Activated CD4-positive, alpha-beta T cell treated with anti-CD3 and anti-CD28 coated beads, Interleukin-2, amount 50 U/mL, for 1 hour (primary cell): ENCODE results near the gene B3GNT5.

ENCODE experiments used
- DNase-seq: peaks from one replicate; pipeline ENCODE4 v3.0.0-alpha.2; 2020

B3GNT5 gene

DNA sequence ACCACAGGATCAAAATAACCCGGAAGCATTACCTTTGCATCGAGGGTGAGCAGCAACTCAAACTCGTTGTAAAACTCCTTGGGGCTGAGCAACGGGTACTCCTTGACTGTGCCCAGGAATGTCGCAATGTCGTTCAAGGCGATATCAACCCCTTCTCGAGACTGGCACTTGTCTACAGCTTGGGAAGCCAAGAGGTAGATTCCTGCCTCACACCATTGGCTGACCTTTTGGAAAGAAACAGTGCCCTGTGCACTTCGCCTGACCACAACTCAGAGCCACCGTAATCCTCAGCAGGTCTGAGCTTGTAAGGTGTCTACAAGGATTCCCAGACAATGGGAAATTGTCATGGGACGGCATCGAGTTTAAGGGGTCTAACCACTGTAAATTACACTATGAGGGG is 43.9 kb downstream of the B3GNT5 start:
- no peak for DNase-seq

DNA sequence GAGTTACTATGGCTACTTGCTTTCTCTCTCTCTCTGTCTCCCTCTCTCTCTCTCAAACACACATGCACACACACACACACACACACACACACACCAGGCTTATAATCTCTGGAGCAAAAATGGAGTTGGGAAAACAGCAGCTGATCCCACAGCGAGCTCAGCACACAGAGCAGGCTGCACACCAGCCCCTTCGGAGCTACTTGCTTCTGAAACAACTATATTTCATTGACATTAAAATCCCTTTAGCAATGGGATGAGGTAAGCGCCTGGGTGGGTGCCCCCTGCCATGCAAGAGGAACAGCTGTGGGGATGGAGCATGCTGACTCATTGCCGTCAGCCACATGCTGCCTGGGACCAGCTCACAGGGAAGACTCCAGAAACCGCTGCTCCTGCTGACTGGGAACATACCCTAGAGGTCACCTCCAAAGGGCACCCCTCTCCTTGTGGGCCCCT is 45.7 kb downstream of the B3GNT5 start:
- DNase-seq: no peak

DNA sequence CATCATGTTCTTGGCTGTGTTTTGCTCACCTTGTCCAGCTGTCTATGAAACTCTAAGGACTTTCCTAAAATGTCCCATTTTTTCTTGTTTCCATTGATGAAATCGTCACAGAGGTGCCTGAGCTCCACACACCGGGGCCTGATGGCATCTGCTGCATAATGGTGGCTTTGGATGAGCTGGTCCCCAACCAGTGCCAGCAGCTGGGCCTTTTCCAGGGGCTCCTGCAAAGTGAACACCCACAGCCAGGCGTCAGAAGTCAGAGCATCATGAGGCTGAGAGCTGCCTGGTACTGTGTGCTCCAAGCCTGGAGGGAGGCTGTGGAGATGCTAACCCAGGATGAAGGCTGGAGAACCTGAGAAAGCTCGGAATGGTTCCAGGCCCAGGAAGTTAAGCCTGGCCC is 46.9 kb downstream of the B3GNT5 start:
- DNase-seq: no peak

DNA sequence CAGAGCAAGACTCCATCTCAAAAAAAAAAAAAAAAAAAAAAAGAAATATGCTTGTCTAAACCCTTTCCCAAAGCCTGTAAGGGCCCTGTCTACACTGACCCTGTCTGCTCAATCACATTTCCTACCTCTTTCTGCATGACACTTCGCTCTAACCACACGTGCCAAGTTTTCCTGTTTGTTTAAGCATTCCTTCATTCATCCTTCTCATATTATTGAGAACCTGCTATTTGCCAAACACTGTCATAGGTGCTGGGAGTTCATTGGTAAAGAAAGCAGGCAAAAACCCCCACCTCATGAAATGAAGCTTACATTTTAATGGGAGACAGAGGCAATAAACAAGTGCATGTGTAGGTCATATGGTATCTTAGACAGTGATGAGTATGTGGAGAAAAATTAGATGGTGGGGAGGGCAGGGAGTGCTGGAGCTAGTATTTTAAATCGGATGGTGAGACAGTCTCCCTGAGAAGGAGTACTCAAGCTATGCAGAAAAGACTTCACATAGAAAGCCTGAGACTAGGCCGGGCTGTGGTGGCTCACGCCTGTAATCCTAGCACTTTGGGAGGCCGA is 48.0 kb downstream of the B3GNT5 start:
- no peak for DNase-seq

DNA sequence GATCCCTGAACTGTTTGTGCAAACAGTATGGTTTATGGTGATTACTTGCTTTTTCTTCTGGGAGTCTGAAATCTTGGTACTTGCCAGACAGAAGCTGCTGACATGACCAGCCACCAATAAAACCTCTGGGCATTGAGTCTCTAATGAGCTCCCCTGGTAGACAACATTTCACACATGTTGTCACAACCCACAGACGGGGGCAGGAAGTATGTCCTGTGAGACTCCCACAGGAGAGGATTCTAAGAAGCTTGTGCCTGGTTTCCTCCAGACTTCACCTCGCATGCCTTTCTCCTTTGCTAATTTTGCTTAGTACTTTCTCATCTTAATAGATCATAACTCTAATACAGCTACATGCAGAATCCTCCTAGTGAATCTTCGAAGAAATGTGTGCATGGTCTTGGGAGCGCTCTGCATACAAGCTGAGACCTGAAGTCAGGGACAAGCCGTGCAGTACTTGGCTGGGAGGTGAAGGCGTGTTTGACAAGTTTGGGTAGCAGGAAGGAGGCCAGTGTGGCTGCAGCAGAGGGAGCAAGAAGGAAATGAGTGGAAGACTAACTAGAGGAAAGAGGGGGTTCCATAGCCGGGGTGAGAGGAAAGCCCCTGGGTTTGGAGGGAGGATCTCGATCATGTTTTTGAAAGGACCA is 49.0 kb downstream of the B3GNT5 start:
- no peak for DNase-seq

DNA sequence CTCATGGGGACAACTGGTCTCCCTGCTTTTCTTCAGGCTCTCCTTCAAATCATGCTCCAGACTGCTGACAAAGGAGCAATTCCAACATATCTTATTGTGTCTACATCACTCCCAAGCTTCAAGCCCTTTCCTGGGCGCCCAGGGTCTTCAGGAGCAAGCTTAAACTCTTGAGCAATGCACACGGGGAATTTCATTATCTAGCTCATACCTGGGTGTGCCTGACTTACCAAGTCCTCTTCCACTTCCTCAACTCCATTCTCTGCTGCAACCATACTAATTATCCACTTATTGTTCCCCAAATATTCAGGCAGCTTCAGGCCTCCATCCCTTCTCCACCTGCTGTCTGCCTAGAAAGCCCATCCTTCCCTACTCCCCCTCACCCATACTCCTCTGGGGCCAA is 50.6 kb downstream of the B3GNT5 start:
- DNase-seq: no peak

DNA sequence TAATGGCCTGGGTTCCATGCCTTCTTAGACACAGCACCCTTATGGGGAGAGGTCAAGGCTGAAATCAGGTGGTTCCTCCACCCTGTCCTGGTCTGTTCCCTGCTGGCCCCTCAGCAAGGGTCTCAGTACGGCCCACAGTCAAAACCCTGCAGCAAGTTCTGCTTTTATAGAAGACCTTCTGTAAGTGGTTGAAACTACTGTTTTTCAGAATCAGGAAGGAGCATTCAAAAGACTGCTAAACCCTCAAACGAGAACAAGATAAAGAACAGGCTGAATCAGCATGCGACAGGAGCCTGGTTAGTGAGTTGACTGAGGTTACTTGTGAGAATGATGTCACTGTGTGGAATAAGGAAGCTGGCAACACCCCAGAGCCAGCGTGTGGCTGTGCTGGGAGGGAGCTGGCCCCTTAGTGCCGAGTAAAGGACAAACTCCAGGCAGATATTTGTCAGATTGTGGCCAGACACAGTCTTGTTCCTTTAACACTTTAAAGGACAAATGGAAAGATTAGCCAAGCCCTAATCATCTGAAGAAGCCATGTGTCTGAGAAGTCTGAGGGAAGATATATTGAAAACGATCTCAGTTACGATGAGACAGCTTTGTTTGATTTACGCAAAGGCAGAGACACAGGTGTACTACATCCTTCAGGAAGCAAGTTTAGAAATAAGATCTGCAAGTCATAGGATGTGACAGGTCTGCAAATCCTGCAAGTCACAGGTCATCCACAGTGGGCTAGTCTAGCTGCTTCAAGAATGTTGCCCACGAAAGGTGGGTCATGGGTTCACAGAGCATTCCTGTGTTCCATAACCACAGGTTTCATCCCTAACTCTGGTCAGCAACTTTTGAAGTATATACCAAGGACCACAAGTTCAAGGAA is 54.0 kb downstream of the B3GNT5 start:
- DNase-seq: no peak

DNA sequence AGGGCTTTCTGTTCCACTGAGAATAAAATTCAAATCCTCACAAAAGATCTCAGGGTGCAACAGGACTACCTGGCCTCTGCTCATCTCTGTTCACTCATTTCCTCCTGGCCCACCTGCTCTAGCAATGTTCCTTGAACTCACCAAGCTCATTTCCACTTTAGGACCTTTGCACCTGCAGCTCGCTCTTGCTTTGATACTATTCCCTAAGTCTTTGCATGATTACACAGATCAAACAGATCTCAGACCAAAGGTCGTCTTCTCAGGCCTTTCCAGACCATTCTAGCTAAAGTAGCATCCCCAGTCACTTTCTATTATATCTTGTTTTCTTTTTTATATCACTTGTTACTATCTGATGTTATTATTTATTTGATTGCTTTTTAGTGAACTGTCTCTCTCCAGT is 54.7 kb downstream of the B3GNT5 start:
- DNase-seq: no peak

DNA sequence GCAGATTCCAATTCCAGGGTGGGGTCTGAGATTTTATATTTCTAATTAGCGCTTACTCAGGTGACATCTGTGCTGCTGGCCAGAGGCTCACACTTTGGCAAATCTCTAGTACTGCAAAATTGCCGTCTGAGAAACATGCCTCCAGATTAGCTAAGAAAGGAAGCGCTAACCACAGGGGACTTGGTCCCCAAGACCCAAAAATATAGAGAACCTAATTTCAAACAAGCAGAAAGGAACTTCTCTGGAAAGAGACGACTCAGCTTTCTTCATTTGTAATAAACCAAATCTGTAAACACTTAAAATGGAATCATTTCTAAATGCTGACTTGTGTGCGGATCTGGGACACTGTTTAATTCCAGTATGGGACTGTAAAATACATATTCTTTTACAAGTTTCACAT is 55.7 kb downstream of the B3GNT5 start:
- no peak for DNase-seq

DNA sequence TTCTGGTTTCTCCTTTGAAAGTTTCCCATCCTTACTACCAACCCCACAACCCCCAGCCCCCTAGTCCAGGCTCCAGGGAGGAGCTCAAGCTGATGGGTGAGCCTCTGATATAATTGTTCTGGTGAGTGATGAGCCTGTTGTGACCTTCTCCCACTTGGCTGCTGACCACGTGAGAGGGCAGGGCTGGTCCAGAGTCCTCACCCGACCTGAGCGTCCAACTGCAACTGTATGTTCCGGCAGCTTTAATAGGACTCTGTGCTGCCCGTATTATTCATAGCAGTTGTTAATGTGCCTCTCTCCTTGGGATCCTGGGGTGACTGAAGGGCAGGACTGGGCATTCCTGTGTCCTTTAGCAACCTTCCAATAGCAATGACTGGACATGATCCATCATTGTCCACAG is 56.2 kb downstream of the B3GNT5 start:
- no peak for DNase-seq

DNA sequence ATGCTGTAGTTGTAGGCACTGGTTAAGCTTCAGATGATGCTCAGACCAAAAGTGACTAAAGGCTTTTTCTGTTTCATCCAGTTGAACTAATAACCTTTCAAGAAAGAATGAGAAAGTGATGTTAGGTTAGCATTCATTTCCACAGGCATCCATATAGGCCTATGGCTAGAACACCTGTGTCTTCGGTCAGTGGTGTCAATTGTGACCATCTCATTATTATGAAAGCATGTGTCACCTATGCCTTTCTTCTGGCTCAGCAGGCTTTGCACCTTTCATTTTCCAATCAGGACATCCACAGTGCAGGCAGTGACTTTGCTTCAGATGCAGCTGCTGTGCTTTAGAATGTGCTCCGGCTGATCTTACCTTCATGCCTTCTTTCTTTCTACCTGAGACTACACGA is 57.9 kb downstream of the B3GNT5 start:
- no peak for DNase-seq

DNA sequence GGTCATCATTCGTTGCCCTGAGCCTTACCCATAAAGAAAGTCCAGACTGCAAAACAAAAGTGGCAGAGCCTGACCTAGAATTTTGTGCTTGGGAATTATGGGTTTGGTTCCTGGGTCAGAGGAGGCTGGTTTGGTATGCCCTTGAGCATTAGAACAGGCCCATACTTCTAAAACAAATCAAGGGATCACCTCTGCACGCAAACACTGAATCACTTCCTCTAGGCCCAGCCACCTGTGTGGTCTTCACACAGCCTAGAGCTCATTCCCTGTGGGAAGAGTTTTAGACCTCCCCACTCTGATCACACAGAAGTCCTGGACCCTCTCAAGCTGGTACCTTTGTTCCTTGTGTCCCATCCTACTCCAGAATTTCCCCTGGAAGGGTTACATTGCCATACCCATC is 59.4 kb downstream of the B3GNT5 start:
- DNase-seq: no peak

DNA sequence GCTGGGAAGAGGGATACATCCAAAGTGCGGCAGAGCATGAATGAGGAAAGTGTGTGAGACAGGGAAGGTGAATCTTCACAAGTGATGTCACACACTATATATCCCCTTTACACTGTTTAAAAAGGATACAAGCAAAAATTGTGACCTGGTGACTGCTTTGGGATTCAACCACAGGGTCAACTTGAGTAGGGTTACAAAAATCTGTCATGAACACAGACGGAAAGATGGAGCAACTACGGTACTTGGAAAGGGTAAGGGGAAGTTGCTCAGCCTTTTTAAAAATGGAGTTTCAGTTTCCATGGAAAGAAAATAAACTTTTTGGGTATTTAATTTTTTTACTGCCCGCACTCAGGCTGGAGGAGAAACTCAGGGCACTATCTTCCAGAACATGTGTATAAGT is 60.3 kb downstream of the B3GNT5 start:
- no peak for DNase-seq

DNA sequence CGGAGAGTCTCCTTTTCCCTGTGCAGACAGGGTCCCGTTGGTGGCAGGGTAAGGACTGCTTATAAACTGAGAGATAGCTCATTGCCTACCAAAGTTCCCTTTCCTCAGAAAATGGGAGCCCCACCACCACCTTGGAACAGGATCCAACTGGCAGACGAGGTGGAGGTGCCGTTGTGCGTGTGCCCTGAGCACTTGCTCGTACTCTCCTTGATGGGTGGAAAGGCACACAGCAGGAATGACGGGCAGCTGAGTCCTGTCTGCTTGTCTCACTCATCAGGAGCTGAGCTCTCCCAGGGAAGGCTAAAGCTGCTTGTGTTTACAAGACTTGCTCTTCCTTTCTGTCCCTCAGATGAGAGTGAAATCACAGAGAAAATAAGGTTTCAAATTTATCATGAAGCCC is 60.7 kb downstream of the B3GNT5 start:
- no peak for DNase-seq

DNA sequence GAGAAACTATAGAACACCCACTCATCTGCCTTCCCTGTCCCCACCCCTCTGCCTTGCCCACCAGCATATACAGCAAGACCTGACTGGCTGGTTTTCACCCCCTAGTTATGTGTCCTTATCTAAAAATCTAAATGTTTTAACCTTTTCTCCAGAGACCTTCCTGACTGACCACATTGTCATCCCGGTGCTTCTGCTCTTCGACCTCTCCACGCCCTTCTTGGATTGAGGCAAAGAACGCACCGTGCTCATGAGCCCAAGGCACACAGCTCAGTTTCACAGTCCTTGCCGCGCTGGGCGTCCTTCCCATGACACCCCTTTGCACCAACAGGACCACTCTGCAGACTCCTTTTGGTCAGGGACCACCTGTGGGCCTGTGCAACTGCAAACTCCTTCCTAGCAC is 62.7 kb downstream of the B3GNT5 start:
- no peak for DNase-seq

DNA sequence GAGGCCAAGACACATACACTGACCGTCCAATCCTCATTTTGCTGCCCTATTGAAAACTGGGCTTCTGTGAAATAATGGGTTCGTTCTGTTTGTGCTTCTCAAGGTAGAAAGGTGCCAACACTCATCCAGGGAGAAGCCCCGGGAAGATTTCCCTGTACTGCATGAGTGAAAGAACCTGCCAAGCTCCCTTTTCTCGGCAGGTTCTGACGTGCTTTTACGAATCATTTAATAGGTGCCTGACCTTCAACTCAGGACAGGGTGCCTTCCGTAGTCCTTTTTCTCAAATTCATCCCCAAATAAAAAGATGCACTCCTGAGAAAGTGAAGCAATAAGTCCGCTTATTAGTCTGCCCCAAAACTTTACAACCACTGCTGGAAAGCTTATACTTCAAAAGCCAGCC is 64.2 kb downstream of the B3GNT5 start:
- no peak for DNase-seq

DNA sequence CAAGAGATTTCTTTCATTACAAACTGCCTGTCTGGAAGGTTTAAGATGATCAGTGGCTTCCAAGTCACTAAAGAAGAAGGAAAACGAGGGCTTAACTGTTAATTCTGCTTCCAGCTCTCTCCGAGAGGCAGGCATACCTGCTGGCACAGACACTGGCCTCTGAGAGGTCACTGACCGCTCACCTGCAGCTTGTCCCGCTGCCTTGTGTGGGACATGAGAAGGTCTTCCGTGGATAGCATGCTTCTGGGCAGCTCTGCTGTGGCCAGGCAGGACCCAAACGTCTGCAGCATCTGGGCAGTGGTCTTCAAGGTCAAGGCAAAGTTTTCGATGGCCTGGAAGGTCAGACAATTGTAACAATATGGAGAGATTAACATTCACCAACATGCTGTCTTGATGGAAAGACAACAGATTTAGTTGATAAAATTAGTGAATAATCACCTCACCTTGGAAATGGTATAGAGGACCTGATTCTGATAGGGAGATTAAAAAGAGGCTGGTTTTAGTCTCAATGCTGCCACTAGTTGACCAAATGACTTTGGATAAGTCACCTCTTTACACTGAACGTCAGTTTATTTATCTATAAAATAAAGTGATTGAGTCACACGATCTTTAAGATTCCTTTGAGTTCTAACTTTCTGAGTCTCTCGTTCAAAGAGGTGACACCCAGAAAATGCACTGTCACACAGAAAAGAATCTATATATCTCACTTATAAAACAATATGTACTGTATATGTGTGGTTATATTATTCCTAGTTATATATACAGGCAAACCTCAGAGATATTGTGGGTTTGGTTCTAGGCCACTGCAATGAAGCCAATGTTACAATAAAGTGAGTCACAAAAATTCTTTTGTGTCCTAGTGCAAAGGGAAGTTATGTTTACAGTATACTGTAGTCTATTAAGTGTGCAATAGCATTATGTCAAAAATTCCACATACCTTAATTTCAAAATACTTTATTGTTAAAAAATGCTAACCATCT is 65.1 kb downstream of the B3GNT5 start:
- no peak for DNase-seq

DNA sequence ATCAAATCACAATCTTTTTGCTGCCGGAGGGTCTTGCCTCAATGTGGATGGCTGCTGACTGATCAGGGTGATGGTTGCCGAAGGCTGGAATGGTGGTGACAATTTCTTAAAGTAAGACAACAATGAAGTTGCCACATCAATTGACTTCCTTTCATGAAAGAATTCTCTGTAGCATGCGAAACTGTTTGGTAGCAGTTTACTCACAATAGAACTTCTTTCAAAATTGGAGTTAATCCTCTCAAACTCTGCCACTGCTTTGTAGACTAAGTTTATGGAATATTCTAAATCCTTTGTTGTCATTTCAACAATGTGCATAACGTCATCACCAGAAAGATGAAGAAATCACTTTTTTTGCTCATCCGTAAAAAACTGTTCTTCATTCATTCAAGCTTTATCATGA is 65.8 kb downstream of the B3GNT5 start:
- no peak for DNase-seq

DNA sequence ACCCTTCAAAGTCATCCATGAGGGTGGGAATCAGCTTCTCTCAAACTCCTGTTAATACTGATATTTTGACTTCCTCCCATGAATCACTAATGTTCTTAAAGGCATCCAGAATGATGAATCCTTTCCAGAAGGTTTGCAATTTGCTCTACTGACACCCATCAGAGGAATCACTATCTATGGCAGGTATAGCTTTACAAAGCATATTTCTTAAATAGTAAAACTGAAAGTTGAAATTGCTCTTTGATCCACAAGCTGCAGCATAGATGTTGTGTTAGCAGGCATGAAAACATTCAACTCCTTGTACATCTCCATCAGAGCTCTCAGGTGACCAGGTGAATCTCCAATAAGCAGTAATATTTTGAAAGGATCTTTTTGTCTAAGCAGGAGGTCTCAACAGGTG is 66.3 kb downstream of the B3GNT5 start:
- DNase-seq: no peak
